Melanocyte of skin (primary cell): ENCODE measurements around the gene CLK1. TPM values are rescaled to one million over a fixed set of nuclear protein-coding genes. Genes with fewer than 3 reads are reported as not detected.

ENCODE experiments used
- small RNA-seq, 2 donors: library from RNA; depleted of rRNA; stranded (forward); fragments of <200 nt; gene quantifications; one replicate each; pipeline ENCODE3, GENCODE V24; 2012
- total RNA-seq, 2 donors: library from RNA; depleted of rRNA; stranded (reverse); fragments of >200 nt; gene quantifications; 2 replicates each; pipeline ENCODE4 v1.2.3, GENCODE V29; 2012

CLK1 gene
- 10 to 100 TPM; 39.6 to 39.9 TPM for total RNA-seq

GRCh38 chr2:200864176-200865034 lies at the start of gene CLK1:
Gene CLK1 (minus strand): TSS chr2:200864658. CDS start chr2:200861862, 2,796 bp downstream.

GRCh38 chr2:200888704-200889625 lies 24.5 kb upstream of the CLK1 start, which contains the start of the genes NIF3L1 and PPIL3:
Gene NIF3L1 (plus strand): TSS chr2:200889371. CDS start chr2:200891944, 2,573 bp downstream.
Gene PPIL3 (minus strand): TSS chr2:200889077. CDS start chr2:200887615, 1,462 bp downstream.

GRCh38 chr2:200811333-200812121 lies 52.9 kb downstream of the CLK1 start, which contains the start of gene BZW1:
Gene BZW1 (plus strand): TSS chr2:200811910. CDS start chr2:200813218, 1,308 bp downstream.

Small RNA genes lying within 50 kb of the gene (small RNA-seq; reads per million reads assigned to genes)
- 0 reads per million in 2 donors for gene RF00019
- gene RNA5SP115, result 0 reads per million in 2 donors
- 0.04 to 0.12 reads per million in 2 donors for gene RNU6-312P
- 0 reads per million in 2 donors for gene RNU6-31P
- 0 reads per million in 2 donors for gene RNU6-762P

Other genes starting within 250 kb of the CLK1 start
- gene BZW1, start 52.7 kb downstream of the CLK1 start, total RNA-seq, result 100 to 1,000 TPM; 244 to 395 TPM
- gene PPIL3, start 24.4 kb upstream of the CLK1 start, total RNA-seq, result 10 to 100 TPM; 32.3 to 34.0 TPM
- 10 to 100 TPM; 30.3 to 48.6 TPM for gene NIF3L1, start 24.7 kb upstream of the CLK1 start, total RNA-seq
- 10 to 100 TPM in 1 of 2 donors, 1 to 10 TPM in 1; 8.3 to 15.0 TPM for gene ORC2, start 99.0 kb upstream of the CLK1 start, total RNA-seq
- gene HYCC2, start 207.0 kb upstream of the CLK1 start, total RNA-seq, result 10 to 100 TPM; 10.7 to 13.4 TPM
- gene NDUFB3, start 207.3 kb upstream of the CLK1 start, total RNA-seq, result 10 to 100 TPM; 51.6 to 55.9 TPM